ENCODE measurements around the gene FRAS1. TPM values are rescaled to one million over a fixed set of nuclear protein-coding genes. Genes with fewer than 3 reads are reported as not detected.

Gene FRAS1
- total RNA-seq, 5 donors from 2014 or later (not counting 1 experiment from before 2014, with no cell fraction given) = 0.23 to 0.39 (median 0.32) TPM; not detected in 2

GRCh38 chr4:78190595-78190994, 133.5 kb downstream of the FRAS1 start:
- Mint-ChIP-seq H3K4me3 (no peak overlapping the region), H3K4me1 (no peaks in the 10 kb centered on the region), H3K9me3 (peaks cover 0 to 9% (median 5%) of the 10 kb centered on the region in 3 donors), H3K27me3 (no peaks in the 10 kb centered on the region), H3K27ac (no peak overlapping the region), H3K36me3 (no peaks in the 10 kb centered on the region)
- ChIA-PET POLR2A (no interaction called here), CTCF (no interaction called here)
- no peaks in the 10 kb centered on the region for H3K9me3 ChIP-seq
- no peak for ATAC-seq (replicated peaks in 1 of 4)
- no peak overlapping the region for H3K27ac ChIP-seq (ENCODE audit: low read length)
- H3K27me3 ChIP-seq (replicated peaks in 1 of 2; ENCODE audit: control insufficient read depth in 2 of 2, extremely low read depth in 1 of 2, insufficient read depth in 2 of 2, low read length in 1 of 2) = no peaks in the 10 kb centered on the region
- H3K4me1 ChIP-seq (ENCODE audit: control insufficient read depth in 1 of 2, extremely low read depth in 1 of 2, insufficient read depth in 2 of 2, low read length in 2 of 2) = no peaks in the 10 kb centered on the region
- DNase-seq = no peak
- H3K36me3 ChIP-seq (ENCODE audit: control insufficient read depth in 2 of 2, extremely low read depth in 1 of 2, insufficient read depth in 1 of 2, low read length in 1 of 2) = no peaks in the 10 kb centered on the region
- H3K4me3 ChIP-seq (ENCODE audit: control insufficient read depth in 1 of 2, extremely low read depth in 1 of 2, low read length in 1 of 2) = no peak overlapping the region

GRCh38 chr4:78197947-78198346, 140.8 kb downstream of the FRAS1 start:
- ATAC-seq (replicated peaks in 1 of 4) = no peak
- Histone ChIP-seq H3K27me3 (replicated peaks in 1 of 2; ENCODE audit: control insufficient read depth in 2 of 2, extremely low read depth in 1 of 2, insufficient read depth in 2 of 2, low read length in 1 of 2) (peaks cover 0 to 3% of the 10 kb centered on the region in 2 experiments), H3K36me3 (ENCODE audit: control insufficient read depth in 2 of 2, extremely low read depth in 1 of 2, insufficient read depth in 1 of 2, low read length in 1 of 2) (no peaks in the 10 kb centered on the region), H3K4me3 (ENCODE audit: control insufficient read depth in 1 of 2, extremely low read depth in 1 of 2, low read length in 1 of 2) (no peak overlapping the region), H3K27ac (ENCODE audit: low read length) (no peak overlapping the region), H3K9me3 (no peaks in the 10 kb centered on the region), H3K4me1 (ENCODE audit: control insufficient read depth in 1 of 2, extremely low read depth in 1 of 2, insufficient read depth in 2 of 2, low read length in 2 of 2) (no peaks in the 10 kb centered on the region)
- CTCF ChIA-PET = no interaction called here
- Mint-ChIP-seq H3K27me3 (peaks cover 4 to 23% of the 10 kb centered on the region in 2 donors), H3K27ac (no peak overlapping the region), H3K9me3 (peaks cover 0 to 4% (median 2%) of the 10 kb centered on the region in 3 donors), H3K36me3 (no peaks in the 10 kb centered on the region), H3K4me1 (no peaks in the 10 kb centered on the region), H3K4me3 (no peak overlapping the region)
- POLR2A ChIA-PET = no interaction called here
- no peak for DNase-seq
- 92% methylated on average over 2 of the region's 4 CpGs for WGBS (ENCODE audit: insufficient coverage)

GRCh38 chr4:78199984-78200383, 142.9 kb downstream of the FRAS1 start:
- no peak overlapping the region for H3K27ac ChIP-seq (ENCODE audit: low read length)
- ATAC-seq (replicated peaks in 1 of 4) = no peak
- H3K4me1 ChIP-seq (ENCODE audit: control insufficient read depth in 1 of 2, extremely low read depth in 1 of 2, insufficient read depth in 2 of 2, low read length in 2 of 2) = no peaks in the 10 kb centered on the region
- POLR2A ChIA-PET = no interaction called here
- H3K36me3 ChIP-seq (ENCODE audit: control insufficient read depth in 2 of 2, extremely low read depth in 1 of 2, insufficient read depth in 1 of 2, low read length in 1 of 2) = no peaks in the 10 kb centered on the region
- no peaks in the 10 kb centered on the region for H3K9me3 ChIP-seq
- WGBS (ENCODE audit: insufficient coverage) = 100% methylated on average over 1 of the region's 1 CpG
- Mint-ChIP-seq H3K9me3 (peaks cover 0 to 2% (median 0%) of the 10 kb centered on the region in 3 donors), H3K36me3 (no peaks in the 10 kb centered on the region), H3K27me3 (peaks cover 12 to 28% of the 10 kb centered on the region in 2 donors), H3K4me3 (no peak overlapping the region), H3K27ac (no peak overlapping the region), H3K4me1 (no peaks in the 10 kb centered on the region)
- CTCF ChIA-PET = no interaction called here
- H3K27me3 ChIP-seq (replicated peaks in 1 of 2; ENCODE audit: control insufficient read depth in 2 of 2, extremely low read depth in 1 of 2, insufficient read depth in 2 of 2, low read length in 1 of 2) = peaks cover 0 to 3% of the 10 kb centered on the region in 2 experiments
- no peak for DNase-seq
- H3K4me3 ChIP-seq (ENCODE audit: control insufficient read depth in 1 of 2, extremely low read depth in 1 of 2, low read length in 1 of 2) = no peak overlapping the region

GRCh38 chr4:78200949-78201348, 143.8 kb downstream of the FRAS1 start:
- Mint-ChIP-seq H3K4me3 (no peak overlapping the region), H3K9me3 (peaks cover 0 to 2% (median 0%) of the 10 kb centered on the region in 3 donors), H3K36me3 (no peaks in the 10 kb centered on the region), H3K4me1 (no peaks in the 10 kb centered on the region), H3K27me3 (peaks cover 14 to 32% of the 10 kb centered on the region in 2 donors), H3K27ac (no peak overlapping the region)
- Histone ChIP-seq H3K36me3 (ENCODE audit: control insufficient read depth in 2 of 2, extremely low read depth in 1 of 2, insufficient read depth in 1 of 2, low read length in 1 of 2) (no peaks in the 10 kb centered on the region), H3K9me3 (no peaks in the 10 kb centered on the region), H3K27ac (ENCODE audit: low read length) (no peak overlapping the region), H3K4me1 (ENCODE audit: control insufficient read depth in 1 of 2, extremely low read depth in 1 of 2, insufficient read depth in 2 of 2, low read length in 2 of 2) (no peaks in the 10 kb centered on the region), H3K27me3 (replicated peaks in 1 of 2; ENCODE audit: control insufficient read depth in 2 of 2, extremely low read depth in 1 of 2, insufficient read depth in 2 of 2, low read length in 1 of 2) (peaks cover 0 to 3% of the 10 kb centered on the region in 2 experiments), H3K4me3 (ENCODE audit: control insufficient read depth in 1 of 2, extremely low read depth in 1 of 2, low read length in 1 of 2) (no peak overlapping the region)
- DNase-seq (no peak), ATAC-seq (replicated peaks in 1 of 4) (no peak)
- ChIA-PET POLR2A (no interaction called here), CTCF (no interaction called here)
- no CpG with 5 or more reads among the region's 1 CpG for WGBS (ENCODE audit: insufficient coverage)

GRCh38 chr4:78204176-78204575, 147.1 kb downstream of the FRAS1 start:
- Mint-ChIP-seq H3K27ac (no peak overlapping the region), H3K4me3 (no peak overlapping the region), H3K9me3 (no peaks in the 10 kb centered on the region), H3K4me1 (no peaks in the 10 kb centered on the region), H3K27me3 (peaks cover 13 to 22% of the 10 kb centered on the region in 2 donors), H3K36me3 (no peaks in the 10 kb centered on the region)
- Histone ChIP-seq H3K4me3 (ENCODE audit: control insufficient read depth in 1 of 2, extremely low read depth in 1 of 2, low read length in 1 of 2) (no peak overlapping the region), H3K9me3 (no peaks in the 10 kb centered on the region), H3K36me3 (ENCODE audit: control insufficient read depth in 2 of 2, extremely low read depth in 1 of 2, insufficient read depth in 1 of 2, low read length in 1 of 2) (no peaks in the 10 kb centered on the region), H3K27ac (ENCODE audit: low read length) (no peak overlapping the region), H3K4me1 (ENCODE audit: control insufficient read depth in 1 of 2, extremely low read depth in 1 of 2, insufficient read depth in 2 of 2, low read length in 2 of 2) (no peaks in the 10 kb centered on the region), H3K27me3 (replicated peaks in 1 of 2; ENCODE audit: control insufficient read depth in 2 of 2, extremely low read depth in 1 of 2, insufficient read depth in 2 of 2, low read length in 1 of 2) (no peaks in the 10 kb centered on the region)
- POLR2A ChIA-PET = no interaction called here
- CTCF ChIA-PET = no interaction called here
- no peak for DNase-seq
- WGBS (ENCODE audit: insufficient coverage) = no CpG with 5 or more reads among the region's 2 CpGs
- ATAC-seq (replicated peaks in 1 of 4) = no peak

- DNase-seq (no peak), ATAC-seq (replicated peaks in 1 of 4) (no peak)
- Histone ChIP-seq H3K27ac (ENCODE audit: low read length) (no peak overlapping the region), H3K4me3 (ENCODE audit: control insufficient read depth in 1 of 2, extremely low read depth in 1 of 2, low read length in 1 of 2) (no peak overlapping the region), H3K4me1 (ENCODE audit: control insufficient read depth in 1 of 2, extremely low read depth in 1 of 2, insufficient read depth in 2 of 2, low read length in 2 of 2) (no peaks in the 10 kb centered on the region), H3K36me3 (ENCODE audit: control insufficient read depth in 2 of 2, extremely low read depth in 1 of 2, insufficient read depth in 1 of 2, low read length in 1 of 2) (no peaks in the 10 kb centered on the region), H3K9me3 (no peaks in the 10 kb centered on the region), H3K27me3 (replicated peaks in 1 of 2; ENCODE audit: control insufficient read depth in 2 of 2, extremely low read depth in 1 of 2, insufficient read depth in 2 of 2, low read length in 1 of 2) (no peaks in the 10 kb centered on the region)
- ChIA-PET POLR2A (no interaction called here), CTCF (no interaction called here)
- H3K4me3 Mint-ChIP-seq = no peak overlapping the region
- WGBS (ENCODE audit: insufficient coverage) = no CpG with 5 or more reads among the region's 2 CpGs
- H3K4me1 Mint-ChIP-seq = no peaks in the 10 kb centered on the region
- no peak overlapping the region for H3K27ac Mint-ChIP-seq
- peaks cover 11 to 22% of the 10 kb centered on the region in 2 donors for H3K27me3 Mint-ChIP-seq
- H3K9me3 Mint-ChIP-seq = no peaks in the 10 kb centered on the region
- no peaks in the 10 kb centered on the region for H3K36me3 Mint-ChIP-seq
Measured at GRCh38 chr4:78205591-78205990, 148.5 kb downstream of the FRAS1 start.

GRCh38 chr4:78207541-78207940, 150.4 kb downstream of the FRAS1 start:
- no peaks in the 10 kb centered on the region for H3K36me3 Mint-ChIP-seq
- no peak overlapping the region for H3K4me3 Mint-ChIP-seq
- peaks cover 11 to 18% of the 10 kb centered on the region in 2 donors for H3K27me3 Mint-ChIP-seq
- no peaks in the 10 kb centered on the region for H3K27me3 ChIP-seq (replicated peaks in 1 of 2; ENCODE audit: control insufficient read depth in 2 of 2, extremely low read depth in 1 of 2, insufficient read depth in 2 of 2, low read length in 1 of 2)
- no peaks in the 10 kb centered on the region for H3K9me3 Mint-ChIP-seq
- no peak overlapping the region for H3K27ac Mint-ChIP-seq
- H3K4me1 ChIP-seq (ENCODE audit: control insufficient read depth in 1 of 2, extremely low read depth in 1 of 2, insufficient read depth in 2 of 2, low read length in 2 of 2) = no peaks in the 10 kb centered on the region
- POLR2A ChIA-PET = no interaction called here
- H3K27ac ChIP-seq (ENCODE audit: low read length) = no peak overlapping the region
- no peaks in the 10 kb centered on the region for H3K4me1 Mint-ChIP-seq
- ATAC-seq (replicated peaks in 1 of 4) = no peak
- H3K36me3 ChIP-seq (ENCODE audit: control insufficient read depth in 2 of 2, extremely low read depth in 1 of 2, insufficient read depth in 1 of 2, low read length in 1 of 2) = no peaks in the 10 kb centered on the region
- WGBS (ENCODE audit: insufficient coverage) = 89% methylated on average over 1 of the region's 3 CpGs
- H3K9me3 ChIP-seq = no peaks in the 10 kb centered on the region
- no peak for DNase-seq
- H3K4me3 ChIP-seq (ENCODE audit: control insufficient read depth in 1 of 2, extremely low read depth in 1 of 2, low read length in 1 of 2) = no peak overlapping the region
- CTCF ChIA-PET = interaction anchor here (0.6 to 0.8 kb wide), 2 partner anchors 46 to 173 kb away, joined by 3 to 8 read pairs; no protein-coding TSS in a partner anchor

All from T-cell (primary cell).